T-cell (primary cell): Measurements from ENCODE around the gene ETNPPL. TPM values are rescaled to one million over a fixed set of nuclear protein-coding genes. Genes with fewer than 3 reads are reported as not detected.
"Not testable (repeated sequence)": the region's sequence is repeated elsewhere in the genome, so short reads cannot be mapped to it uniquely, and the experiment has no call there.

Source experiments
- ATAC-seq, 4 experiments: fragments of 200-7000 bp in 3 of 4; fragments of 150-1000 bp in 1 of 4; cut with Tn5 transposase; replicated peaks in 1 of 4; 1 replicate in 3 of 4; 2 replicates in 1 of 4; pipeline ENCODE4 v1.10.0; 2021; ENCODE audit warnings: moderate library complexity in 3 of 4, mild to moderate bottlenecking in 2 of 4, moderate number of reproducible peaks in 1 of 4
- CTCF ChIA-PET, 2 donors: fragments of 300-600 bp; sonication (Branson Sonifier 250); formaldehyde crosslinking; loops; one replicate each; lab custom pipeline; 2022; ENCODE audit warnings: antibody characterized with exemption in 2 of 2; lab: Charles Lee
- POLR2A ChIA-PET, 2 donors: fragments of 300-600 bp; sonication (Branson Sonifier 250); formaldehyde crosslinking; loops; one replicate each; lab custom pipeline; 2022; ENCODE audit warnings: antibody characterized with exemption in 2 of 2; lab: Charles Lee
- DNase-seq, 35 experiments: peaks; one replicate each; pipeline versions ENCODE4 v3.0.0 to v3.0.0-alpha.2; 2013 to 2023
- H3K27ac ChIP-seq: one replicate; pipeline ENCODE4 v1.5.1; 2013; ENCODE audit warnings: low read length
- H3K27me3 ChIP-seq, 2 experiments: replicated peaks in 1 of 2; 1 replicate in 1 of 2; 2 replicates in 1 of 2; pipeline versions ENCODE4 v1.6.1 to v1.7.0; 2013; ENCODE audit warnings: low read length in 1 of 2, mixed read lengths in 1 of 2; ENCODE audit not compliant: control insufficient read depth in 2 of 2, insufficient read depth in 2 of 2; ENCODE audit errors: extremely low read depth in 1 of 2
- H3K36me3 ChIP-seq, 2 donors: 1 replicate in 1 of 2; 2 replicates in 1 of 2; pipeline versions ENCODE4 v1.6.1 to v1.7.0; 2013; ENCODE audit warnings: low read length in 1 of 2; ENCODE audit not compliant: control insufficient read depth in 2 of 2, insufficient read depth in 1 of 2; ENCODE audit errors: extremely low read depth in 1 of 2
- H3K4me1 ChIP-seq, 2 experiments: 1 replicate in 1 of 2; 2 replicates in 1 of 2; pipeline versions ENCODE4 v1.6.1 to v1.7.0; 2013; ENCODE audit warnings: low read length in 2 of 2, mixed read lengths in 1 of 2; ENCODE audit not compliant: insufficient read depth in 2 of 2, control insufficient read depth in 1 of 2; ENCODE audit errors: extremely low read depth in 1 of 2
- H3K4me3 ChIP-seq, 2 donors: 1 replicate in 1 of 2; 2 replicates in 1 of 2; pipeline versions ENCODE4 v1.5.1 to v1.7.0; 2013; ENCODE audit warnings: mild to moderate bottlenecking in 2 of 2, low read length in 1 of 2, moderate library complexity in 1 of 2; ENCODE audit not compliant: control insufficient read depth in 1 of 2; ENCODE audit errors: extremely low read depth in 1 of 2
- H3K9me3 ChIP-seq: 2 replicates; pipeline ENCODE4 v1.7.0; 2013
- H3K27ac Mint-ChIP-seq, 2 donors: one replicate each; pipeline ENCODE4 v1.8.0; 2020 to 2021; ENCODE audit warnings: mild to moderate bottlenecking in 2 of 2, mixed read lengths in 2 of 2
- H3K27me3 Mint-ChIP-seq, 2 donors: one replicate each; pipeline ENCODE4 v1.8.0; 2021 to 2022; ENCODE audit warnings: mixed read lengths in 2 of 2
- H3K36me3 Mint-ChIP-seq: one replicate; pipeline ENCODE4 v1.8.0; 2021; ENCODE audit warnings: mixed read lengths
- H3K4me1 Mint-ChIP-seq, 3 donors: one replicate each; pipeline ENCODE4 v1.8.0; 2020 to 2022; ENCODE audit warnings: mixed read lengths in 3 of 3, mild to moderate bottlenecking in 1 of 3
- H3K4me3 Mint-ChIP-seq, 3 donors: one replicate each; pipeline ENCODE4 v1.8.0; 2020 to 2022; ENCODE audit warnings: mild to moderate bottlenecking in 3 of 3, mixed read lengths in 3 of 3, moderate library complexity in 3 of 3
- H3K9me3 Mint-ChIP-seq, 3 donors: one replicate each; pipeline ENCODE4 v1.8.0; 2020 to 2022; ENCODE audit warnings: mixed read lengths in 3 of 3
- WGBS: methylation state at CpG from one replicate; pipeline ENCODE4 v1.1.5; 2013; ENCODE audit warnings: missing lambda C conversion rate; ENCODE audit not compliant: insufficient coverage; 5-methylcytosine and 5-hydroxymethylcytosine counted together
- total RNA-seq, 35 experiments: library from RNA in 6 of 35; stranded (reverse) in 6 of 35; fragments of 120-200 nt in 1 of 35; gene quantifications; one replicate each; pipeline versions ENCODE4 v1.2.1 to v1.2.4 and lab custom pipeline; 2013 to 2026

ETNPPL gene
- total RNA-seq, 5 donors from 2014 or later (not counting 1 experiment from before 2014, with no cell fraction given): 0.13 TPM; not detected in 4

DNA sequence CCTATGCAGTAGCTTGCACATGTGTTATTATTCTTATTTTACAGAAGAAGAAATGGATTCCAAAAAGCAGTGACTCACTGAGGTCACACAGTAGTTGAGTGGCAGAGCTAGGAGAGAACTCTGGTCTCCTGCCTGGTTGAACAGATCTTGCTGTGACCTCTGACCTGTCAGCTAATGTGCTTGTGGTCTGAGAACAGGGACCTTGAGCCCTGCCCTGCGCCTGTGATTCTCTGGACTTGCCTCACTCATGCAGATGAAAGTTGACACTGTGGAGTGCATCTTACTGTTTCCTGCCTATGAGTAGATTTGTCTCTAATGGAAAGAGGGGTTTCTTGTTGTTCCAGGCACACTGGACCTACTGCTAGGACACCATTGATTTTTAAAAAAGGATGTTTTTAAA, 32.3 kb downstream of the ETNPPL start:
- peaks cover 4% of the 10 kb centered on the region for H3K36me3 Mint-ChIP-seq
- WGBS: 70% methylated on average over 1 of the region's 1 CpG
- CTCF ChIA-PET: no interaction called here
- DNase-seq (no peak), ATAC-seq (no peak)
- H3K4me1 ChIP-seq: no peaks in the 10 kb centered on the region
- H3K9me3 ChIP-seq: no peaks in the 10 kb centered on the region
- H3K4me1 Mint-ChIP-seq: no peaks in the 10 kb centered on the region
- no peaks in the 10 kb centered on the region for H3K36me3 ChIP-seq
- H3K4me3 ChIP-seq: no peak overlapping the region
- H3K9me3 Mint-ChIP-seq: peaks cover 0 to 8% (median 6%) of the 10 kb centered on the region in 3 donors
- no peak overlapping the region for H3K27ac Mint-ChIP-seq
- H3K27me3 ChIP-seq: peaks cover 0 to 3% of the 10 kb centered on the region in 2 experiments
- H3K27me3 Mint-ChIP-seq: peaks cover 9 to 12% of the 10 kb centered on the region in 2 donors
- POLR2A ChIA-PET: no interaction called here
- no peak overlapping the region for H3K27ac ChIP-seq
- H3K4me3 Mint-ChIP-seq: no peak overlapping the region

DNA sequence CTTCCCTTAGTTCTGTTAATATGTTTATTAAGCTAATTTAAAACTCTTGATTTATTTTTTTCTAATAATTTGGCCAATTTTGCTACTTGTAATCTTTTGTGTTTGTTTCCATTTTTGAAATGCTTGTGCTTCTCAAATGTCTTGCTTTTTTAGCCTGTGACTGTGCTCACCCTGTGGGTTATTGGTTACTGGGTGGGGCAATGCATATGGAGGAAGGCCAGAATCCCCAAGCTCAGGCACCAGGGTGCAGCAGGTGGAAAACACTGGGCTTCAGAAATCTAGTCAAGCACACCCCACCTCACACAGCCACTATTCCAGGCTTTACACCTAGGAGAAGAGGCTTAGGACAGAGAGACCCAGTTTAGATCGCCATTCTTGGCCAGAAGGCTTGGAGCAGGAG, 33.1 kb downstream of the ETNPPL start:
- Mint-ChIP-seq H3K4me3 (no peak overlapping the region), H3K4me1 (no peaks in the 10 kb centered on the region), H3K27me3 (peaks cover 9 to 12% of the 10 kb centered on the region in 2 donors), H3K9me3 (peaks cover 0 to 11% (median 8%) of the 10 kb centered on the region in 3 donors), H3K27ac (no peak overlapping the region), H3K36me3 (peaks cover 4% of the 10 kb centered on the region)
- POLR2A ChIA-PET: interaction anchor here in 1 of 2 donors (0.7 kb wide), 1 partner anchor 24 kb away, joined by 4 read pairs; no protein-coding TSS in a partner anchor
- H3K27me3 ChIP-seq: peaks cover 0 to 3% of the 10 kb centered on the region in 2 experiments
- no peak overlapping the region for H3K4me3 ChIP-seq
- H3K27ac ChIP-seq: no peak overlapping the region
- DNase-seq: no peak
- no peaks in the 10 kb centered on the region for H3K4me1 ChIP-seq
- no peak for ATAC-seq
- no peaks in the 10 kb centered on the region for H3K9me3 ChIP-seq
- no CpG with 5 or more reads among the region's 1 CpG for WGBS
- no peaks in the 10 kb centered on the region for H3K36me3 ChIP-seq
- CTCF ChIA-PET: interaction anchor here in 1 of 2 donors (0.7 kb wide), 1 partner anchor 9 kb away, joined by 8 read pairs; no protein-coding TSS in a partner anchor

DNA sequence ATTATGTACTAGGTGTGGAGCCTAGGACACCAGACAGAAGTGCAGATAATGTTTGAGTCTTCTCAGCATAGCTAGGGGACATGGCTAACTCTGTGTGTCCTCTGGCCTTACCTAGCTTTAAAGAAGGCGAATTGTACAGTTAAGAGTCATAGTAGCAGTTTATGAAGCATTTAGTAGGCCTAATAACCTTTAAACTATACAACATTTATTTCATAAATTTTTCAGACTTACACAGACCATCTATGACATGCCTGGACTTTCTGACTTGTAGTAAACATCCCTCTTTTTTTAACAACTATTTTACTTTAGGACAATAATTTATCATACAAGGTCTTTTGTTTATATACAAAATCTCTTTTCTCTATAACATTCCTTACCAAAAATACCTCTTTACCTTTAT, 37.4 kb downstream of the ETNPPL start:
- Mint-ChIP-seq H3K9me3 (peaks cover 0 to 11% (median 11%) of the 10 kb centered on the region in 3 donors), H3K4me3 (no peak overlapping the region), H3K27ac (no peak overlapping the region), H3K4me1 (no peaks in the 10 kb centered on the region), H3K36me3 (peaks cover 7% of the 10 kb centered on the region), H3K27me3 (peaks cover 0 to 9% of the 10 kb centered on the region in 2 donors)
- ChIA-PET POLR2A (no interaction called here), CTCF (no interaction called here)
- no CpG with 5 or more reads among the region's 1 CpG for WGBS
- H3K36me3 ChIP-seq: no peaks in the 10 kb centered on the region
- ATAC-seq (no peak), DNase-seq (no peak)
- H3K4me1 ChIP-seq: no peaks in the 10 kb centered on the region
- H3K27ac ChIP-seq: no peak overlapping the region
- peaks cover 0 to 3% of the 10 kb centered on the region in 2 experiments for H3K27me3 ChIP-seq
- no peak overlapping the region for H3K4me3 ChIP-seq
- H3K9me3 ChIP-seq: no peaks in the 10 kb centered on the region

DNA sequence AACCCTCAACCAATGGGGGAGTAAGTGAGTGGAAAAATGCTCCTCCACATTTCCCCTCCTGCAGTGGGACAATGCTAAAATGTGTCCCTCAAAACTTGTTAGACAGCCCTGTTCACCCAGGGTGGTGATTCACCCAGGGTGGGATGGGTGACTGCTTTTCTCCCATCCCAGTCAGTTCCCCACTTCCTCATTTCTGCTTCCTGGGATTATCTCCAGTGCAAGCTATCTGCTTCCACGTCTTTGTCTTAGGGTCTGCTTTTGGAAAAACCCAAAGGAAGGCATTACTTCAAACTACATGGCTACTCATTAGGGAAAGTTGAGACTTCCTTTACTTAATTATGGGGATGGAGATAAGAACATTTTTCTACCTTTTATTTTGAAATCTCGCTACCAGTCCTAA, 45.5 kb downstream of the ETNPPL start:
- Histone ChIP-seq H3K27ac (no peak overlapping the region), H3K4me1 (no peaks in the 10 kb centered on the region), H3K27me3 (no peaks in the 10 kb centered on the region), H3K9me3 (no peaks in the 10 kb centered on the region), H3K36me3 (no peaks in the 10 kb centered on the region), H3K4me3 (no peak overlapping the region)
- no peak for DNase-seq
- no peaks in the 10 kb centered on the region for H3K36me3 Mint-ChIP-seq
- H3K4me3 Mint-ChIP-seq: no peak overlapping the region
- H3K9me3 Mint-ChIP-seq: no peaks in the 10 kb centered on the region
- no peak for ATAC-seq
- H3K27ac Mint-ChIP-seq: no peak overlapping the region
- ChIA-PET POLR2A (no interaction called here), CTCF (no interaction called here)
- H3K27me3 Mint-ChIP-seq: peaks cover 0 to 3% of the 10 kb centered on the region in 2 donors
- no peaks in the 10 kb centered on the region for H3K4me1 Mint-ChIP-seq
- no CpG with 5 or more reads among the region's 2 CpGs for WGBS

DNA sequence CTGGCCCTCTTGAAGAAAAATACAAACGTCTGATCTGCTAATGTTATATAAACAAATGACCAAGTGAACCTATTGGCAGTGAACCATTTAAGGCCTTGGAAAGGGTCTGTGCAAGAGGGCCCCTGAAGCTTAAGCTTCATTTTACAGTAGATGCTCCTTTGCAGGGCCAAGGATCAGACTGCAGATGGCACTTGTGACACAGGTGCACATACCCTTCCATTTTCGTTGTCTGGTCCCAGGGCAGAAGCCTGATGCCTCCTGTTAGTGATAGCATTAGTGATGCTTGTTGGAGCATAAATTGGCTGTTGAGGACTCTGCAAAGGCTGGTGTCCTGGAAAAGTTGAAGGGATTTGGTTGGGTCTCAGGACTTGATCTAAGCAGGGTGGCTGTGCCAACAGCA, 46.5 kb downstream of the ETNPPL start:
- no peaks in the 10 kb centered on the region for H3K36me3 ChIP-seq
- WGBS: 80% methylated on average over 1 of the region's 2 CpGs
- peaks cover 0 to 3% of the 10 kb centered on the region in 2 donors for H3K27me3 Mint-ChIP-seq
- CTCF ChIA-PET: no interaction called here
- H3K4me1 ChIP-seq: no peaks in the 10 kb centered on the region
- H3K36me3 Mint-ChIP-seq: no peaks in the 10 kb centered on the region
- H3K27ac Mint-ChIP-seq: no peak overlapping the region
- H3K27me3 ChIP-seq: no peaks in the 10 kb centered on the region
- H3K9me3 ChIP-seq: no peaks in the 10 kb centered on the region
- DNase-seq (no peak), ATAC-seq (no peak)
- POLR2A ChIA-PET: no interaction called here
- H3K9me3 Mint-ChIP-seq: no peaks in the 10 kb centered on the region
- no peak overlapping the region for H3K4me3 ChIP-seq
- H3K4me3 Mint-ChIP-seq: no peak overlapping the region
- no peaks in the 10 kb centered on the region for H3K4me1 Mint-ChIP-seq
- no peak overlapping the region for H3K27ac ChIP-seq

DNA sequence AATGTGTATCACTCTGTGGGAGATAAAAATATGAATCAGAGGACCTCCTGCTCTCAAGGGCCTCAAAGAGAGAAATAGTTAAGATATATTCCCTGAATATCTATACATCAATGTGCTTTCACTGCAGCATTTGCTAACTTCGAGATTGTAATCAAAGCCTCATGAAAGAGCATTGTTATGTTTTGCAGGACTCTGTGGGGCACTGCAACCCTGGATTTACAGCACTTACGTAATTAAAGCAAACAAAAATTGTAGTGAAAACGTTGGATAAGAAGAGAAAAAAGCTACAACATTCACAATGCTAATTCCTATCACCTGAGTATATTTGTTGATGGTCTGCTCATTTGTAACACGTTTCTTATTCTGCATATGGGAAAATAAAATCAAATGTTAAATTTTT, 48.0 kb downstream of the ETNPPL start:
- H3K4me1 Mint-ChIP-seq: no peaks in the 10 kb centered on the region
- no peak overlapping the region for H3K27ac Mint-ChIP-seq
- H3K36me3 Mint-ChIP-seq: no peaks in the 10 kb centered on the region
- H3K27me3 ChIP-seq: no peaks in the 10 kb centered on the region
- H3K27ac ChIP-seq: no peak overlapping the region
- no peaks in the 10 kb centered on the region for H3K36me3 ChIP-seq
- WGBS: no CpG with 5 or more reads among the region's 4 CpGs
- no peak overlapping the region for H3K4me3 Mint-ChIP-seq
- no peaks in the 10 kb centered on the region for H3K4me1 ChIP-seq
- ATAC-seq (no peak), DNase-seq (no peak)
- peaks cover 0 to 3% of the 10 kb centered on the region in 2 donors for H3K27me3 Mint-ChIP-seq
- H3K4me3 ChIP-seq: no peak overlapping the region
- CTCF ChIA-PET: no interaction called here
- H3K9me3 Mint-ChIP-seq: no peaks in the 10 kb centered on the region
- no peaks in the 10 kb centered on the region for H3K9me3 ChIP-seq
- POLR2A ChIA-PET: no interaction called here

DNA sequence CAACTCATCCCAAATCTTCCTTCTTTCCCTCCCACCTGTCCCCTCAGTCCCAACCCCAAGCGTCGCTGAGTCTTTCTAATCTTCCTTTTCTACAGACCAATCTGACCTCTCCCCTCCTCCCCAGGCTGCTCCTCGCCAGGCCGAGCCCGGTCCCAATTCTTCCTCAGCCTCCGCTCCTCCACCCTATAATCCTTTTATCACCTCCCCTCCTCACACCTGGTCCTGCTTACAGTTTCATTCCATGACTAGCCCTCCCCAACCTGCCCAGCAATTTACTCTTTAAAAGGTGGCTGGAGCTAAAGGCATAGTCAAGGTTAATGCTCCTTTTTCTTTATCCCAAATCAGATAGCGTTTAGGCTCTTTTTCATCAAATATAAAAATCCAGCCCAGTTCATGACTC, 52.3 kb downstream of the ETNPPL start:
- CTCF ChIA-PET, H3K4me1 Mint-ChIP-seq, H3K27ac Mint-ChIP-seq, H3K4me1 ChIP-seq, ATAC-seq, DNase-seq, H3K36me3 ChIP-seq, H3K27ac ChIP-seq, H3K27me3 ChIP-seq, H3K9me3 Mint-ChIP-seq, POLR2A ChIA-PET, H3K4me3 ChIP-seq, H3K36me3 Mint-ChIP-seq, H3K27me3 Mint-ChIP-seq, H3K4me3 Mint-ChIP-seq, H3K9me3 ChIP-seq: not testable (repeated sequence)
- WGBS: 80% methylated on average over 7 of the region's 7 CpGs
